ENCODE measurements around the gene CGAS. TPM values are rescaled to one million over a fixed set of nuclear protein-coding genes. Genes with fewer than 3 reads are reported as not detected.

Gene CGAS
- total and polyA plus RNA-seq, 9 of the 15 experiments (the other 6 are each of a cell fraction or from before 2014, with no cell fraction given): 0.01 to 0.32 (median 0.06) TPM; not detected in 2

DNA sequence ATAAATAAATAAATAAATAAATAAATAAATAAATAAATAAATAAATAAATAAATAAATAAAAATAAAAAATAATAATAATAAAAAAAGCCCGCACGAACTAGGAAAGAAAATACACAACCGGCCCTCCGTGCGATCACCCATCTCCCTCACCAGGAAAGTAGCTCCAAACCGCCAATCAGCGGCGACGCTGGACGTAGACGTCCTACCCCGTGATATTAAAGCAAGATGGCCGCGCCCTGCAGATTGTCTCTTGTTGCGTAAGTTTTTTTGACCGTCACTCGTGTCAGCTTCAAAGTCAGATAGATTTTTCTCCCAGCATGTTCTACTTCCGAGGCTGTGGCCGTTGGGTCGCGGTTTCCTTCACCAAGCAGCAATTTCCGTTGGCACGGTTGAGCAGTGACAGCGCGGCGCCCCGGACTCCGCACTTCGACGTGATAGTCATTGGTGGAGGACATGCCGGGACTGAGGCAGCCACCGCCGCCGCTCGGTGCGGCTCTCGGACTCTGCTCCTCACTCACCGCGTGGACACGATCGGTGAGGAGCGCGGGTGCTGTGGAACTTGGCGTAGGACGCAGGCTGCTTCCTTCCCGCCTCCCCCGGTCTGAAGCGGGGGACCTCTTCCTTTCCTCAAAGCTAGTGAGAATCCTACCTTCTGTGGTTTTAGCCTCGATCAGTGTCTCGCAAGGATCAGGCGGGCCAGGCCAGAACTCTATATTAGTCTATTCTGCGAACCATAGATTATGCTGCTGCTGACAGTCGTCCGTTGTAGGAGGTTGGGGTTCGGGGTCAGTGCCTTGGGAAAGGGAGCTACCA lies 9.6 kb upstream of the CGAS start, which contains the start of gene MTO1 (continued):
- TF ChIP-seq, protein P1, sequence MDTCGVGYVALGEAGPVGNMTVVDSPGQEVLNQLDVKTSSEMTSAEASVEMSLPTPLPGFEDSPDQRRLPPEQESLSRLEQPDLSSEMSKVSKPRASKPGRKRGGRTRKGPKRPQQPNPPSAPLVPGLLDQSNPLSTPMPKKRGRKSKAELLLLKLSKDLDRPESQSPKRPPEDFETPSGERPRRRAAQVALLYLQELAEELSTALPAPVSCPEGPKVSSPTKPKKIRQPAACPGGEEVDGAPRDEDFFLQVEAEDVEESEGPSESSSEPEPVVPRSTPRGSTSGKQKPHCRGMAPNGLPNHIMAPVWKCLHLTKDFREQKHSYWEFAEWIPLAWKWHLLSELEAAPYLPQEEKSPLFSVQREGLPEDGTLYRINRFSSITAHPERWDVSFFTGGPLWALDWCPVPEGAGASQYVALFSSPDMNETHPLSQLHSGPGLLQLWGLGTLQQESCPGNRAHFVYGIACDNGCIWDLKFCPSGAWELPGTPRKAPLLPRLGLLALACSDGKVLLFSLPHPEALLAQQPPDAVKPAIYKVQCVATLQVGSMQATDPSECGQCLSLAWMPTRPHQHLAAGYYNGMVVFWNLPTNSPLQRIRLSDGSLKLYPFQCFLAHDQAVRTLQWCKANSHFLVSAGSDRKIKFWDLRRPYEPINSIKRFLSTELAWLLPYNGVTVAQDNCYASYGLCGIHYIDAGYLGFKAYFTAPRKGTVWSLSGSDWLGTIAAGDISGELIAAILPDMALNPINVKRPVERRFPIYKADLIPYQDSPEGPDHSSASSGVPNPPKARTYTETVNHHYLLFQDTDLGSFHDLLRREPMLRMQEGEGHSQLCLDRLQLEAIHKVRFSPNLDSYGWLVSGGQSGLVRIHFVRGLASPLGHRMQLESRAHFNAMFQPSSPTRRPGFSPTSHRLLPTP (IDR thresholded peaks at IDR 0.05; ENCODE audit: borderline replicate concordance, extremely low read depth, insufficient read length): no peak
- TF ChIP-seq ZC3H11A (IDR thresholded peaks at IDR 0.05; ENCODE audit: low read depth, low read length) (no peak), JUND (IDR thresholded peaks at IDR 0.05; ENCODE audit: borderline replicate concordance, low read depth, low read length) (peak; percentile 47), JUND (tag; IDR thresholded peaks at IDR 0.05; ENCODE audit: borderline replicate concordance, low read depth, low read length) (peak; percentile 13; the same call in 1 of the 3 replicates), MYC (IDR thresholded peaks at IDR 0.05; ENCODE audit: low read depth, low read length) (peak; percentile 91), MYC (CRISPR knock-in tag; IDR thresholded peaks at IDR 0.05; ENCODE audit: borderline replicate concordance, low read depth) (peak; percentile 79; the same call in 1 of the 2 replicates), MBD2 (IDR thresholded peaks at IDR 0.05; ENCODE audit: borderline replicate concordance, low read depth) (peak; percentile 65; the same call in 1 of the 2 replicates), OTX1 (CRISPR knock-in tag; IDR thresholded peaks at IDR 0.05) (no peak), NRF1 (conservative IDR thresholded peaks at IDR 0.05 in 1 of 2, IDR thresholded peaks at IDR 0.05 in 1 of 2) (0 out of 4 replicates have a peak, but pooled peaks of 1 of the 2 experiments have one; percentile 9), CREB1 (IDR thresholded peaks at IDR 0.05) (peak; percentile 55), CREB1 (CRISPR knock-in tag; IDR thresholded peaks at IDR 0.05) (peak; percentile 50; the same call in 1 of the 2 replicates), TCF7L2 (IDR thresholded peaks at IDR 0.05; ENCODE audit: low read depth, low read length) (peak; percentile 61; the same call in 1 of the 2 replicates), STAT5A (IDR thresholded peaks at IDR 0.05; ENCODE audit: borderline replicate concordance, low read length) (no peak), YY1 (IDR thresholded peaks at IDR 0.05; ENCODE audit: borderline replicate concordance in 1 of 3, control insufficient read depth in 1 of 3, extremely low read depth in 1 of 3, insufficient read depth in 3 of 3, insufficient read length in 1 of 3, insufficient replicate concordance in 2 of 3, low read depth in 1 of 3, low read length in 2 of 3) (peak; percentile 87 to 99 (median 95)), ZKSCAN1 (IDR thresholded peaks at IDR 0.05; ENCODE audit: low read depth, low read length) (no peak), HDAC1 (IDR thresholded peaks at IDR 0.05) (peak in 1 of 2 experiments; percentile 91; a peak in 2 of 4 replicates), CREM (IDR thresholded peaks at IDR 0.05; ENCODE audit: low read depth) (peak; percentile 56)
- TF ChIP-seq, protein P2, sequence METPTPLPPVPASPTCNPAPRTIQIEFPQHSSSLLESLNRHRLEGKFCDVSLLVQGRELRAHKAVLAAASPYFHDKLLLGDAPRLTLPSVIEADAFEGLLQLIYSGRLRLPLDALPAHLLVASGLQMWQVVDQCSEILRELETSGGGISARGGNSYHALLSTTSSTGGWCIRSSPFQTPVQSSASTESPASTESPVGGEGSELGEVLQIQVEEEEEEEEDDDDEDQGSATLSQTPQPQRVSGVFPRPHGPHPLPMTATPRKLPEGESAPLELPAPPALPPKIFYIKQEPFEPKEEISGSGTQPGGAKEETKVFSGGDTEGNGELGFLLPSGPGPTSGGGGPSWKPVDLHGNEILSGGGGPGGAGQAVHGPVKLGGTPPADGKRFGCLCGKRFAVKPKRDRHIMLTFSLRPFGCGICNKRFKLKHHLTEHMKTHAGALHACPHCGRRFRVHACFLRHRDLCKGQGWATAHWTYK (CRISPR knock-in tag; IDR thresholded peaks at IDR 0.05): peak; percentile 56; the same call in 1 of the 2 replicates

All from K562 (cell line).